Measurements from ENCODE around the gene KCNN3.

Gene KCNN3

GRCh38 chr1:154871374-154871773 lies 1.3 kb upstream of the KCNN3 start:
- Mint-ChIP-seq H3K4me3 (no peak overlapping the region), H3K36me3 (ENCODE audit: low read depth) (no peaks in the 10 kb centered on the region), H3K27me3 (ENCODE audit: low read depth) (peaks cover 27% of the 10 kb centered on the region), H3K4me1 (ENCODE audit: low read depth) (peaks cover 15% of the 10 kb centered on the region), H3K27ac (no peak overlapping the region), H3K9me3 (no peaks in the 10 kb centered on the region)
- no peak for DNase-seq (ENCODE audit: low spot score)

- DNase-seq (ENCODE audit: low spot score) = no peak
- Mint-ChIP-seq H3K36me3 (ENCODE audit: low read depth) (no peaks in the 10 kb centered on the region), H3K4me1 (ENCODE audit: low read depth) (peaks cover 15% of the 10 kb centered on the region), H3K27me3 (ENCODE audit: low read depth) (peaks cover 27% of the 10 kb centered on the region), H3K4me3 (no peak overlapping the region), H3K9me3 (no peaks in the 10 kb centered on the region), H3K27ac (no peak overlapping the region)
These were observed 653 bp upstream of the KCNN3 start for GRCh38 chr1:154870734-154871133.

GRCh38 chr1:154869351-154870114 lies 548 bp downstream of the KCNN3 start:
- Mint-ChIP-seq H3K36me3 (ENCODE audit: low read depth) (no peaks in the 10 kb centered on the region), H3K4me1 (ENCODE audit: low read depth) (peaks cover 15% of the 10 kb centered on the region), H3K9me3 (no peaks in the 10 kb centered on the region), H3K4me3 (no peak overlapping the region), H3K27me3 (ENCODE audit: low read depth) (peaks cover 26% of the 10 kb centered on the region), H3K27ac (no peak overlapping the region)
- DNase-seq (ENCODE audit: low spot score) = no peak

GRCh38 chr1:154867841-154868605 lies 2.1 kb downstream of the KCNN3 start:
- no peak for DNase-seq (ENCODE audit: low spot score)
- Mint-ChIP-seq H3K4me3 (no peak overlapping the region), H3K27ac (no peak overlapping the region), H3K4me1 (ENCODE audit: low read depth) (peaks cover 13% of the 10 kb centered on the region), H3K9me3 (no peaks in the 10 kb centered on the region), H3K27me3 (ENCODE audit: low read depth) (peaks cover 26% of the 10 kb centered on the region), H3K36me3 (ENCODE audit: low read depth) (no peaks in the 10 kb centered on the region)

- peaks cover 13% of the 10 kb centered on the region for H3K4me1 Mint-ChIP-seq (ENCODE audit: low read depth)
- DNase-seq (ENCODE audit: low spot score) = no peak
- H3K36me3 Mint-ChIP-seq (ENCODE audit: low read depth) = no peaks in the 10 kb centered on the region
- peaks cover 26% of the 10 kb centered on the region for H3K27me3 Mint-ChIP-seq (ENCODE audit: low read depth)
- no peak overlapping the region for H3K4me3 Mint-ChIP-seq
- H3K9me3 Mint-ChIP-seq = no peaks in the 10 kb centered on the region
- H3K27ac Mint-ChIP-seq = no peak overlapping the region
These were observed 2.8 kb downstream of the KCNN3 start for GRCh38 chr1:154867064-154867825.

GRCh38 chr1:154866257-154867063 lies 3.6 kb downstream of the KCNN3 start:
- Mint-ChIP-seq H3K27ac (no peak overlapping the region), H3K4me1 (ENCODE audit: low read depth) (peaks cover 12% of the 10 kb centered on the region), H3K9me3 (no peaks in the 10 kb centered on the region), H3K27me3 (ENCODE audit: low read depth) (peaks cover 26% of the 10 kb centered on the region), H3K36me3 (ENCODE audit: low read depth) (no peaks in the 10 kb centered on the region), H3K4me3 (no peak overlapping the region)
- no peak for DNase-seq (ENCODE audit: low spot score)

- peaks cover 10% of the 10 kb centered on the region for H3K4me1 Mint-ChIP-seq (ENCODE audit: low read depth)
- H3K27ac Mint-ChIP-seq = no peak overlapping the region
- no peak overlapping the region for H3K4me3 Mint-ChIP-seq
- no peak for DNase-seq (ENCODE audit: low spot score)
- H3K9me3 Mint-ChIP-seq = no peaks in the 10 kb centered on the region
- peaks cover 26% of the 10 kb centered on the region for H3K27me3 Mint-ChIP-seq (ENCODE audit: low read depth)
- no peaks in the 10 kb centered on the region for H3K36me3 Mint-ChIP-seq (ENCODE audit: low read depth)
These were observed 4.4 kb downstream of the KCNN3 start for GRCh38 chr1:154865442-154866256.

GRCh38 chr1:154864189-154864975 lies 5.7 kb downstream of the KCNN3 start:
- Mint-ChIP-seq H3K4me3 (no peak overlapping the region), H3K9me3 (no peaks in the 10 kb centered on the region), H3K4me1 (ENCODE audit: low read depth) (peaks cover 4% of the 10 kb centered on the region), H3K27me3 (ENCODE audit: low read depth) (peaks cover 18% of the 10 kb centered on the region), H3K27ac (no peak overlapping the region), H3K36me3 (ENCODE audit: low read depth) (no peaks in the 10 kb centered on the region)
- no peak for DNase-seq (ENCODE audit: low spot score)

GRCh38 chr1:154863315-154864174 lies 6.5 kb downstream of the KCNN3 start:
- Mint-ChIP-seq H3K4me1 (ENCODE audit: low read depth) (peaks cover 4% of the 10 kb centered on the region), H3K9me3 (no peaks in the 10 kb centered on the region), H3K27me3 (ENCODE audit: low read depth) (peaks cover 9% of the 10 kb centered on the region), H3K36me3 (ENCODE audit: low read depth) (no peaks in the 10 kb centered on the region), H3K4me3 (no peak overlapping the region), H3K27ac (no peak overlapping the region)
- peak; percentile 17 for DNase-seq (ENCODE audit: low spot score)

- H3K4me1 Mint-ChIP-seq (ENCODE audit: low read depth) = peaks cover 4% of the 10 kb centered on the region
- no peaks in the 10 kb centered on the region for H3K36me3 Mint-ChIP-seq (ENCODE audit: low read depth)
- no peak overlapping the region for H3K27ac Mint-ChIP-seq
- peaks cover 3% of the 10 kb centered on the region for H3K27me3 Mint-ChIP-seq (ENCODE audit: low read depth)
- no peak for DNase-seq (ENCODE audit: low spot score)
- no peaks in the 10 kb centered on the region for H3K9me3 Mint-ChIP-seq
- no peak overlapping the region for H3K4me3 Mint-ChIP-seq
These were observed 7.2 kb downstream of the KCNN3 start for GRCh38 chr1:154862907-154863306.

- H3K9me3 Mint-ChIP-seq = no peaks in the 10 kb centered on the region
- H3K27me3 Mint-ChIP-seq (ENCODE audit: low read depth) = peaks cover 2% of the 10 kb centered on the region
- H3K27ac Mint-ChIP-seq = no peak overlapping the region
- H3K36me3 Mint-ChIP-seq (ENCODE audit: low read depth) = no peaks in the 10 kb centered on the region
- peaks cover 6% of the 10 kb centered on the region for H3K4me1 Mint-ChIP-seq (ENCODE audit: low read depth)
- no peak overlapping the region for H3K4me3 Mint-ChIP-seq
- no peak for DNase-seq (ENCODE audit: low spot score)
These were observed 8.4 kb downstream of the KCNN3 start for GRCh38 chr1:154861607-154862094.

Data from T-helper 2 cell treated with Interferon-gamma antibody and Interleukin-4, amounts not matched to agents 5 μg/mL and 100 μg/mL, for 36 hours (primary cell).